ENCODE results near the gene TMEM114. TPM values are rescaled to one million over a fixed set of nuclear protein-coding genes. Genes with fewer than 3 reads are reported as not detected.

Gene TMEM114
- polyA plus RNA-seq, 1 experiment, result not detected

GRCh38 chr16:8621222-8621571 is 30.9 kb upstream of the TMEM114 start:
- no peak for TF ChIP-seq CTCF (IDR thresholded peaks at IDR 0.05; ENCODE audit: low read depth, low read length)
- no peak for DNase-seq (ENCODE audit: low read depth, low spot score)
- no peaks in the 10 kb centered on the region for H3K9me3 ChIP-seq (ENCODE audit: control insufficient read depth, insufficient read depth, low read length)
- H3K4me3 ChIP-seq (ENCODE audit: low read depth, low read length), result peak overlapping the region; percentile 99
- no peak overlapping the region for H3K27ac ChIP-seq (ENCODE audit: low read depth, low read length)
- ChIA-PET CTCF (interaction anchor here (0.6 to 2.3 kb wide), 3 partner anchors 14 to 597 kb away, joined by 4 to 9 read pairs (median 4); no protein-coding TSS in a partner anchor), POLR2A (no interaction called here)
- peaks cover 3% of the 10 kb centered on the region for H3K27me3 ChIP-seq (ENCODE audit: control insufficient read depth, insufficient read depth, low read length)

- POLR2A ChIA-PET, result no interaction called here
- H3K27ac ChIP-seq (ENCODE audit: low read depth, low read length), result no peak overlapping the region
- TF ChIP-seq CTCF (IDR thresholded peaks at IDR 0.05; ENCODE audit: low read depth, low read length), result no peak
- no peaks in the 10 kb centered on the region for H3K9me3 ChIP-seq (ENCODE audit: control insufficient read depth, insufficient read depth, low read length)
- H3K27me3 ChIP-seq (ENCODE audit: control insufficient read depth, insufficient read depth, low read length), result peaks cover 3% of the 10 kb centered on the region
- DNase-seq (ENCODE audit: low read depth, low spot score), result no peak
- CTCF ChIA-PET, result interaction anchor here (0.7 kb wide), 1 partner anchor 61 kb away, joined by 5 read pairs; no protein-coding TSS in a partner anchor
- H3K4me3 ChIP-seq (ENCODE audit: low read depth, low read length), result no peak overlapping the region
Observed at GRCh38 chr16:8620535-8620934, 30.2 kb upstream of the TMEM114 start.

GRCh38 chr16:8619671-8620370 is 29.5 kb upstream of the TMEM114 start:
- CTCF ChIA-PET, result interaction anchor here (0.7 kb wide), 1 partner anchor 60 kb away, joined by 5 read pairs; no protein-coding TSS in a partner anchor
- H3K9me3 ChIP-seq (ENCODE audit: control insufficient read depth, insufficient read depth, low read length), result no peaks in the 10 kb centered on the region
- DNase-seq (ENCODE audit: low read depth, low spot score), result no peak
- peaks cover 3% of the 10 kb centered on the region for H3K27me3 ChIP-seq (ENCODE audit: control insufficient read depth, insufficient read depth, low read length)
- TF ChIP-seq CTCF (IDR thresholded peaks at IDR 0.05; ENCODE audit: low read depth, low read length), result no peak
- POLR2A ChIA-PET, result no interaction called here
- no peak overlapping the region for H3K27ac ChIP-seq (ENCODE audit: low read depth, low read length)
- no peak overlapping the region for H3K4me3 ChIP-seq (ENCODE audit: low read depth, low read length)

GRCh38 chr16:8614435-8615029 is 24.2 kb upstream of the TMEM114 start:
- no peak for TF ChIP-seq CTCF (IDR thresholded peaks at IDR 0.05; ENCODE audit: low read depth, low read length)
- POLR2A ChIA-PET, result no interaction called here

GRCh38 chr16:8611886-8612600 is 21.7 kb upstream of the TMEM114 start:
- no peak for DNase-seq (ENCODE audit: low read depth, low spot score)
- H3K27me3 ChIP-seq (ENCODE audit: control insufficient read depth, insufficient read depth, low read length), result peaks cover 4% of the 10 kb centered on the region
- ChIA-PET POLR2A (no interaction called here), CTCF (no interaction called here)
- no peaks in the 10 kb centered on the region for H3K9me3 ChIP-seq (ENCODE audit: control insufficient read depth, insufficient read depth, low read length)
- no peak overlapping the region for H3K27ac ChIP-seq (ENCODE audit: low read depth, low read length)
- H3K4me3 ChIP-seq (ENCODE audit: low read depth, low read length), result no peak overlapping the region
- TF ChIP-seq CTCF (IDR thresholded peaks at IDR 0.05; ENCODE audit: low read depth, low read length), result no peak

More at GRCh38 chr16:8614435-8615029, 24.2 kb upstream of the TMEM114 start:
- Histone ChIP-seq H3K27ac (ENCODE audit: low read depth, low read length) (no peak overlapping the region), H3K9me3 (ENCODE audit: control insufficient read depth, insufficient read depth, low read length) (no peaks in the 10 kb centered on the region), H3K27me3 (ENCODE audit: control insufficient read depth, insufficient read depth, low read length) (peaks cover 7% of the 10 kb centered on the region), H3K4me3 (ENCODE audit: low read depth, low read length) (no peak overlapping the region)
- CTCF ChIA-PET, result no interaction called here
- DNase-seq (ENCODE audit: low read depth, low spot score), result no peak

Measured in AG04450 (cell line).